RWPE2 (cell line): ENCODE measurements around the gene TMEM132E.

Source experiments
- ATAC-seq: fragments of 200-7000 bp; cut with Tn5 transposase; 3 replicates; pipeline ENCODE4 v1.9.1; 2021; ENCODE audit warnings: low read depth
- DNase-seq: peaks from one replicate; pipeline ENCODE4 v3.0.0-alpha.2; 2020; ENCODE audit warnings: low spot score
- H3K27ac ChIP-seq: fragments of 450-650 bp; 2 replicates; pipeline ENCODE4 v1.5.1; 2017; ENCODE audit warnings: mild to moderate bottlenecking; ENCODE audit not compliant: poor library complexity, severe bottlenecking
- H3K27me3 ChIP-seq: fragments of 250-450 bp; sonication (Bioruptor Pico); 2 replicates; pipeline ENCODE4 v1.5.1; 2021; ENCODE audit warnings: mild to moderate bottlenecking, moderate library complexity; ENCODE audit not compliant: insufficient read depth, poor library complexity, severe bottlenecking
- H3K36me3 ChIP-seq: fragments of 250-450 bp; sonication (Bioruptor Pico); 2 replicates; pipeline ENCODE4 v1.5.1; 2020; ENCODE audit warnings: low read depth, mild to moderate bottlenecking, moderate library complexity
- H3K4me1 ChIP-seq: fragments of 250-450 bp; sonication (Bioruptor Pico); 2 replicates; pipeline ENCODE4 v1.5.1; 2021; ENCODE audit warnings: mild to moderate bottlenecking, moderate library complexity; ENCODE audit not compliant: insufficient read depth, poor library complexity, severe bottlenecking
- H3K4me3 ChIP-seq: fragments of 250-450 bp; sonication (Bioruptor Pico); 2 replicates; pipeline ENCODE4 v1.5.1; 2021; ENCODE audit warnings: mild to moderate bottlenecking, moderate library complexity; ENCODE audit not compliant: severe bottlenecking
- H3K9me3 ChIP-seq: fragments of 250-450 bp; sonication (Bioruptor Pico); 2 replicates; pipeline ENCODE4 v1.5.1; 2021; ENCODE audit warnings: mild to moderate bottlenecking, moderate library complexity; ENCODE audit not compliant: severe bottlenecking
- CTCF ChIP-seq: fragments of 450-650 bp; IDR thresholded peaks from one replicate; pipeline ENCODE4 v1.5.1; 2017; ENCODE audit warnings: mild to moderate bottlenecking, moderate library complexity; ENCODE audit not compliant: poor library complexity, severe bottlenecking

Gene TMEM132E

DNA sequence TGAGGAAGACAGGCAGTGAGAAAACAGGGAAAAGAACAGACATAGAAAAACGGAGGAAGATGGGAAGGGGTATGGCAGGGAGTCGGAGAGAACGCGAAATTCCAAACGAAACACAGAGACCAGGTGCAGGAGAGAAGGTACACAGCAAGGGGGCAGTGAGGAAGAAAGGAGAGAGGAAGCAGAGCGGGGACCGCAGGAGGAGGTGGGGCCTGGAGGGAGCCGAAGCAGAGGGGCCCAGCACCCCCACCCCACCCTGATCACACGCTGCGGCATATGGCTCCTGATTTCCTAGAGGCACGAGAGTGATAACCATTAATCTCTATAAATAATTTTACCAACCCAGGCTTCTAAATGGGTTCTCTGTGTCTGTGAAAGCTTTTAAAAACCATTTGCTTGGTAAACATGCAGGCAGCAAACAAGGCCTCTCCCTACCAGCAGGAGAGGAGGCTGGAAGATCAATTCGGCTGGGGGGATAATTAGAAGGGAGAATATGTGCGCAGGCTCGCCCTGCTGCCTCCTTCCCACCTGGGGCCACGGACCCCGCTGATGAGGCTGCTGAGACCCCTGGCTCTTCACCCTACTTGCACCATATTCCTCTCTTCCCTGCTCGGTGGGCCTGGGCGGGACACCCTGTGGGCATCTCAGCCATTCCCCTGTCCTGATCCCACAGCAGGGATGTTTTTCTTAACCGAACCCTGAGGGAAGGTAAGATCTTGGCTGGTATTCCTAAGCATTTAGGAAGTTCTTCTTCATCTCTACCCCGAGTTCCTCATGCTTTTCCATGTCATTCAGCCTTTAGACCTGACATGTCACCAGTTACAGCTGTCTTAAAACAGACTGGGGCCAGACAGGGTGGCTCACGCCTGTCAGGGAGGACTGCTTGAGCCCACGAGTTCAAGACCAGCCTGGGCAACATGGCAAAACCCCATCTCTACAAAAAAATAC lies 86.7 kb downstream of the TMEM132E start:
- H3K4me3 ChIP-seq: no peak overlapping the region
- no peaks in the 10 kb centered on the region for H3K4me1 ChIP-seq
- TF ChIP-seq CTCF: no peak
- no peaks in the 10 kb centered on the region for H3K36me3 ChIP-seq
- DNase-seq (no peak), ATAC-seq (no peak)
- no peaks in the 10 kb centered on the region for H3K9me3 ChIP-seq
- no peak overlapping the region for H3K27ac ChIP-seq
- no peaks in the 10 kb centered on the region for H3K27me3 ChIP-seq

DNA sequence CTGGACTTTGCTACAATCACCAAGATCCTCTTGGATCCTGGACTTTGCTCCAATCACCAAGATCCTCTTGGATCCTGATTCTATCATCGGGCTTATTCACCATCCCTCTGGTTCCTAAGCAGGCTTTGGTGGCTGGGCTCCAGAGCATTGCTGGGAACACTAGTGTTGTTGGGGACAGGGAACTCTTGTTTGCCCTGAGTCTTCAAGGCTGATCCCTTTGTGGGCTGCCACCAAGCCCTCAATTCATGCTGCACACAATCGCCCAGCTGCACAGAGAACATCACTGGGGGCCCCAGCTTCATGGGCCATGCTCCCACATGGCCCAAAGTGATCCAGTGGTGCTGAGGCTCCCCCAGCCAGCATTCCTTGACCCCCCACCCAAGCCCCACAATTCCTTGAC lies 88.3 kb downstream of the TMEM132E start:
- ATAC-seq (no peak), DNase-seq (no peak)
- H3K27me3 ChIP-seq: no peaks in the 10 kb centered on the region
- H3K9me3 ChIP-seq: no peaks in the 10 kb centered on the region
- no peak for TF ChIP-seq CTCF
- no peak overlapping the region for H3K4me3 ChIP-seq
- H3K36me3 ChIP-seq: no peaks in the 10 kb centered on the region
- H3K27ac ChIP-seq: no peak overlapping the region
- no peaks in the 10 kb centered on the region for H3K4me1 ChIP-seq

GRCh38 chr17:34668206-34668605 lies 88.8 kb downstream of the TMEM132E start:
- no peak for TF ChIP-seq CTCF
- no peaks in the 10 kb centered on the region for H3K9me3 ChIP-seq
- ATAC-seq (no peak), DNase-seq (no peak)
- no peaks in the 10 kb centered on the region for H3K27me3 ChIP-seq
- no peaks in the 10 kb centered on the region for H3K36me3 ChIP-seq
- no peaks in the 10 kb centered on the region for H3K4me1 ChIP-seq
- no peak overlapping the region for H3K4me3 ChIP-seq
- no peak overlapping the region for H3K27ac ChIP-seq

GRCh38 chr17:34669511-34669910 lies 90.1 kb downstream of the TMEM132E start:
- no peaks in the 10 kb centered on the region for H3K4me1 ChIP-seq
- no peaks in the 10 kb centered on the region for H3K36me3 ChIP-seq

More at GRCh38 chr17:34669511-34669910, 90.1 kb downstream of the TMEM132E start:
- ATAC-seq (no peak), DNase-seq (no peak)
- Histone ChIP-seq H3K9me3 (no peaks in the 10 kb centered on the region), H3K27me3 (no peaks in the 10 kb centered on the region), H3K27ac (no peak overlapping the region), H3K4me3 (no peak overlapping the region)
- TF ChIP-seq CTCF: no peak
